Prostate gland (tissue), 2 donors: Measurements from ENCODE around the gene CST7. TPM values are rescaled to one million over a fixed set of nuclear protein-coding genes. Genes with fewer than 3 reads are reported as not detected.

Experiments used
- DNase-seq: peaks from one replicate; pipeline ENCODE4 v3.0.0-alpha.2; 2019; ENCODE audit warnings: low spot score
- H3K27ac ChIP-seq, 2 donors: fragments of 200-600 bp; sonication (generic); 2 replicates each; pipeline ENCODE4 v1.5.1; 2017 to 2019
- H3K27me3 ChIP-seq: fragments of 200-600 bp; sonication (generic); replicated peaks from 2 replicates; pipeline ENCODE4 v1.5.1; 2019; ENCODE audit not compliant: insufficient read depth
- H3K36me3 ChIP-seq, 2 donors: fragments of 200-600 bp; sonication (generic); 1 replicate in 1 of 2; 2 replicates in 1 of 2; pipeline versions ENCODE4 v1.5.1 to v1.8.1; 2017 to 2019
- H3K4me1 ChIP-seq: fragments of 200-600 bp; sonication (generic); replicated peaks from 2 replicates; pipeline ENCODE4 v1.5.1; 2019
- H3K4me3 ChIP-seq, 2 donors: fragments of 200-600 bp; sonication (generic); 2 replicates each; pipeline ENCODE4 v1.5.1; 2017 to 2019
- H3K9me3 ChIP-seq: fragments of 200-600 bp; sonication (generic); 2 replicates; pipeline ENCODE4 v1.5.1; 2017
- POLR2A ChIP-seq: fragments of 450-650 bp; IDR thresholded peaks from one replicate; pipeline ENCODE4 v1.6.1; 2016; ENCODE audit warnings: antibody characterized with exemption, mild to moderate bottlenecking
- POLR2AphosphoS5 ChIP-seq: sonication (generic); formaldehyde crosslinking; IDR thresholded peaks from one replicate; pipeline ENCODE4 v1.6.1; 2017; ENCODE audit warnings: antibody characterized with exemption
- WGBS: methylation state at CpG from one replicate; pipeline ENCODE4 v1.1.5; 2018; 5-methylcytosine and 5-hydroxymethylcytosine counted together
- intact Hi-C: fragments of 100-400 bp; cut with DNase I; formaldehyde crosslinking; loops from one replicate; pipeline ENCODE4 v1.14.2; 2022
- total RNA-seq, 2 donors: library from RNA; depleted of rRNA; stranded (reverse); fragments of >200 nt; gene quantifications; one replicate each; pipeline ENCODE4 v1.1.0, GENCODE V29; 2016
- TF ChIP-seq, protein P1 (sequence below), 4 experiments: fragments of 200-600 bp in 2 of 4; fragments of 450-650 bp in 2 of 4; sonication (generic) in 2 of 4; IDR thresholded peaks; 1 replicate in 3 of 4; 2 replicates in 1 of 4; pipeline ENCODE4 v1.5.1; 2016 to 2019; ENCODE audit warnings: antibody characterized with exemption in 4 of 4, mild to moderate bottlenecking in 2 of 4, moderate library complexity in 2 of 4

CST7 gene
- total RNA-seq, 2 donors from 2014 or later, result 1.2 to 3.6 TPM

DNA sequence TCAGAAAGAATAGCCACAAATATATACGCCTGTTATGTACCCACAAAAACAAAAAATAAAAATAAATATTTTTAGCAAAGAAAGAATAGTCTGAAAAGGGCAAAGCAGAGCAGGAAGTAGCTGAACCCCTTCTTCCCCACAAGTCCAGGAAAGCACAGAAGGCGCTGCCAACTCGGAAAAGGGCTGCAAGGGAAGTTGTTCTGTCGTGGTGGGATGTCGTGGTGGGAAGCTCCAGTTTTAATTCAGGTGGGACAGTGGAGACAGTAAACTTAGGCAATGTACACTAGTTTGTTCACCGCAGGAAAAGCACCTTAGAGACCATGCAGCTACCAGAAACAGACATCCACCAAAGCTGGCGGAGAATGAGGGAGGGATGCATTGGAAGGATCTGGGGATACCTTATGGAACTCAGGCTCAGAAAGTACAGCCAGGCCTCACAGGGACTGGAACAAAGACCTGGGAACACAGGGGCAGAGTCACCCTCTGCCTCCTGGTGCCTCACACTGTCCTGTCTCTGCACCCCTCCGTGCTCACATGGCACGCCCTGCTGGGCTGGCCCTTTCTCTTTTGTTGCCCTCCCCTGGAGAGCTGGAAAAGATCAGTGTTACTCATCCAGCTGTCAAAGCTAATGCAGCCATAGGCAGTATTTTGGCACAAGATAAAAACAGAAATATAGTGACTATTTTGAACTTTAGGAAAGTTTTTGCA, 46.8 kb downstream of the CST7 start:
- DNase-seq, result no peak
- 89% methylated on average over 9 of the region's 9 CpGs for WGBS
- intact Hi-C loops, result loop anchor here (1.0 to 10.0 kb wide), 6 partner anchors 36 to 1631 kb away; partner anchors contain the start of genes ABHD12, GZF1 and NANP
- Histone ChIP-seq H3K27me3 (no peaks in the 10 kb centered on the region), H3K4me3 (no peak overlapping the region), H3K36me3 (no peaks in the 10 kb centered on the region), H3K4me1 (peaks cover 11% of the 10 kb centered on the region), H3K9me3 (no peaks in the 10 kb centered on the region), H3K27ac (no peak overlapping the region)
- TF ChIP-seq, protein P1, sequence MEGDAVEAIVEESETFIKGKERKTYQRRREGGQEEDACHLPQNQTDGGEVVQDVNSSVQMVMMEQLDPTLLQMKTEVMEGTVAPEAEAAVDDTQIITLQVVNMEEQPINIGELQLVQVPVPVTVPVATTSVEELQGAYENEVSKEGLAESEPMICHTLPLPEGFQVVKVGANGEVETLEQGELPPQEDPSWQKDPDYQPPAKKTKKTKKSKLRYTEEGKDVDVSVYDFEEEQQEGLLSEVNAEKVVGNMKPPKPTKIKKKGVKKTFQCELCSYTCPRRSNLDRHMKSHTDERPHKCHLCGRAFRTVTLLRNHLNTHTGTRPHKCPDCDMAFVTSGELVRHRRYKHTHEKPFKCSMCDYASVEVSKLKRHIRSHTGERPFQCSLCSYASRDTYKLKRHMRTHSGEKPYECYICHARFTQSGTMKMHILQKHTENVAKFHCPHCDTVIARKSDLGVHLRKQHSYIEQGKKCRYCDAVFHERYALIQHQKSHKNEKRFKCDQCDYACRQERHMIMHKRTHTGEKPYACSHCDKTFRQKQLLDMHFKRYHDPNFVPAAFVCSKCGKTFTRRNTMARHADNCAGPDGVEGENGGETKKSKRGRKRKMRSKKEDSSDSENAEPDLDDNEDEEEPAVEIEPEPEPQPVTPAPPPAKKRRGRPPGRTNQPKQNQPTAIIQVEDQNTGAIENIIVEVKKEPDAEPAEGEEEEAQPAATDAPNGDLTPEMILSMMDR (IDR thresholded peaks at IDR 0.05), result no peak
- TF ChIP-seq POLR2AphosphoS5 (no peak), POLR2A (no peak)

DNA sequence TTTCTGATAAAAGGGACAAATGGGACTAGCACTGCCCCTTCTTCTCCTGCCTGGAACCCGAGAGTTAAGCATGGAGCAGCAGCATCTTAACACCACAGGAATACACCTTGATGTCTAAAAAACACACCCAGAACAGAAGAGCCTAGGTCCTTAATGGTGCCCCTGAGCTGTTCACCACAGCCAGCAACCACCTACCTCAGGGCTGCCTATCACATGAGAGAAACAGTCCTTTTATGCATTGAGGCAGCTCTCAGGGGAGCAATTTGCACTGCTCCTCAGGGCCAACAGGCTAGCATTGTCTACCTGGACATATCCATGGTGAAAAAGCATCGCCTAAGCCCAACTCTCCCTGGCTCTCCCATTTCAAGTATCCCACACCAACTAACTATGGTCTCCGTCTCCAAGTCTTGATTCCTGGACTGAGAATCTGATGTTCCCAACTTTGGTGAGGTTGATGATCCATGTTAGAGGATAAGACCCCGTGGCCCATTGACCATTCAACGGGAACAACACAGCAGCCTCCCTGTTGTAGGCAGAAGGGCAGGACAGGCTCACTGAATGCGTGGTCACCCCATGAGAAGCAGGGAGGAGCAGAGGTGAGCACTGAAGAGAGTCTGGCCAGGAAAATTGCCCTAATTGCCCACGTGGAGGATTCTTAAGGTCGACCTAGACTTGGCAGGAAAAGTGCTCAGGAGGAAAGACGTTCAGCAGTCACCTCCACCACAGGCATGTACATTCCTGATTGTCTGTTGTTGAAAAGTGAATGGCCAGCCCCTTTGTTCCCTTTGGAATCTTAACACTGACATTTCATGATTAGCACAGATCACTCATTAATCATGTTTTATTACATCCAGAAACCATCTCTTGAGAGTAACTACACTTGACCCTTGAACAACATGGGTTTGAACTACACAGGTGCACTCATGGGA, 47.6 kb downstream of the CST7 start:
- Histone ChIP-seq H3K4me1 (peaks cover 11% of the 10 kb centered on the region), H3K27ac (no peak overlapping the region), H3K4me3 (no peak overlapping the region), H3K36me3 (no peaks in the 10 kb centered on the region), H3K27me3 (no peaks in the 10 kb centered on the region), H3K9me3 (no peaks in the 10 kb centered on the region)
- 65% methylated on average over 9 of the region's 9 CpGs for WGBS
- no peak for DNase-seq
- no peak for TF ChIP-seq POLR2AphosphoS5
- TF ChIP-seq, protein P1 (IDR thresholded peaks at IDR 0.05), result no peak
- no peak for TF ChIP-seq POLR2A
- intact Hi-C loops, result loop anchor here (2.0 to 10.0 kb wide), 4 partner anchors 36 to 1632 kb away; partner anchors contain the start of genes GZF1 and NANP

DNA sequence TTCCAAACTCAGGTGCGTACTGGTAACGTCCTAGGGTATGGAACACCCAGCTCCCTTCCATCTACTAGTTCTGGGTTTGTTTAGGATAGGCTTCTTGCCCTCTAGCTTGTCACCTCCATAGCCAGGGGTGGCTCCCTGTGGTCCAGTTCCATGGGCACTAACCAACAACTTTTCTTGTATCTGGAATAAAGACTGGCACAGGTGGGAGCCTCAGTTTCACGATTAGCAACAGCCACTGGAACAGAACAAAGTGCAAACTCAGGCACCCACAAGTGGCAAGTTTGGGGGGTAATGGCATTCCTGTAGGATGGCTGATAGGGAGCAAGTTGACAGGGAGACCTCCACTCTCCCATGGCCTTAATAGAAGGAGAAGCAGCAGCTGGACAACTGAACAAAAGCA, 49.1 kb downstream of the CST7 start:
- Histone ChIP-seq H3K27ac (no peak overlapping the region), H3K4me1 (peaks cover 9% of the 10 kb centered on the region), H3K36me3 (no peaks in the 10 kb centered on the region), H3K27me3 (no peaks in the 10 kb centered on the region), H3K4me3 (no peak overlapping the region), H3K9me3 (no peaks in the 10 kb centered on the region)
- intact Hi-C loops, result loop anchor here (5.0 to 10.0 kb wide), 3 partner anchors 34 to 1633 kb away; partner anchors contain the start of genes GZF1 and NANP
- WGBS, result 79% methylated on average over 3 of the region's 3 CpGs
- TF ChIP-seq POLR2AphosphoS5 (no peak), POLR2A (no peak)
- TF ChIP-seq, protein P1 (IDR thresholded peaks at IDR 0.05), result no peak
- DNase-seq, result no peak

DNA sequence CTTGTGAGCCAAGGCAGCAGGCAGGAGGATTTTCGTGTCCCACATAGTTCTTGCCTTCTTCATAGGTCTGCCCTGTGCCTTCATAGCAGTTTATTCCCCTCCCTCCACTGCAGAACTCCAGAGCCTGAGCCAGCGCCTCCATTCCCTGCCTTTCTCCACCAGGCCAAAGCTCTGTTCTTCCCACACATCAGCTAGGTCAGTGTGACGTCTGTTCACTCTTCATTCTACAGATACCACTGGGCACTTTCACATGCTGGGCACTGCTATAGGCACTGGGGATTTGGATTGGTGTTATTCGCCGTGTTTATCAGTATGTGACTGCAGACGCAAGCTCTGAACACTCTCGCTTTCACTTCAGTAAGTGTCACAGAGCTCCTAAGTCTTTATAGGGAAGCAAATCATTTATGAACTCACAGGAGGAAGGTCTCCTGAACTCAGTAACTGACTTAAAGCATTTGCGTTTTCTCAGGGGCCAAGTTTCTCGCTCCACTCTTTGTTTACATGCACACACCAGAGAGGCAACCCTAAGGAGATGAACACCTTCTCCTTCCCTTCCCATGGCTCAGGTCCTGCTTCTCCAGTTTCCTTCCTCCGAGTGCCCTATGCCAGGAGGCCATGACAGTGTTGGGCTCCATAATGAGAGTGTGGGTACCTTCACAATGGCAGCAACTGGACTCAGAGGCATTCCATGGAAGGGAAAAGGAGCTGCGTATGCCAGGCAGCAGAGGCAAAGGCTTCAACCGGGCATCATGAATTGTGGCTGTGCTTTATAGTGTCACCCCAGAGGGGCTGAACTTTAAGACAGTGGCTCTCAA, 49.8 kb downstream of the CST7 start:
- 85% methylated on average over 12 of the region's 12 CpGs for WGBS
- intact Hi-C loops, result loop anchor here (5.0 to 10.0 kb wide), 3 partner anchors 33 to 1634 kb away; partner anchors contain the start of genes GZF1 and NANP
- Histone ChIP-seq H3K4me3 (no peak overlapping the region), H3K27ac (no peak overlapping the region), H3K27me3 (no peaks in the 10 kb centered on the region), H3K9me3 (no peaks in the 10 kb centered on the region), H3K36me3 (no peaks in the 10 kb centered on the region), H3K4me1 (peaks cover 5% of the 10 kb centered on the region)
- DNase-seq, result no peak
- TF ChIP-seq POLR2AphosphoS5, result no peak
- TF ChIP-seq, protein P1 (IDR thresholded peaks at IDR 0.05), result no peak
- no peak for TF ChIP-seq POLR2A
